Measurements from ENCODE around the gene PPP1R11.

GRCh38 chr6:30061092-30061857 is 5.7 kb upstream of the PPP1R11 start, which contains the start of gene POLR1H:
- peak in 1 of 2 donors; percentile 73 for TF ChIP-seq POLR2A (IDR thresholded peaks at IDR 0.05)
- TF ChIP-seq, protein P1, sequence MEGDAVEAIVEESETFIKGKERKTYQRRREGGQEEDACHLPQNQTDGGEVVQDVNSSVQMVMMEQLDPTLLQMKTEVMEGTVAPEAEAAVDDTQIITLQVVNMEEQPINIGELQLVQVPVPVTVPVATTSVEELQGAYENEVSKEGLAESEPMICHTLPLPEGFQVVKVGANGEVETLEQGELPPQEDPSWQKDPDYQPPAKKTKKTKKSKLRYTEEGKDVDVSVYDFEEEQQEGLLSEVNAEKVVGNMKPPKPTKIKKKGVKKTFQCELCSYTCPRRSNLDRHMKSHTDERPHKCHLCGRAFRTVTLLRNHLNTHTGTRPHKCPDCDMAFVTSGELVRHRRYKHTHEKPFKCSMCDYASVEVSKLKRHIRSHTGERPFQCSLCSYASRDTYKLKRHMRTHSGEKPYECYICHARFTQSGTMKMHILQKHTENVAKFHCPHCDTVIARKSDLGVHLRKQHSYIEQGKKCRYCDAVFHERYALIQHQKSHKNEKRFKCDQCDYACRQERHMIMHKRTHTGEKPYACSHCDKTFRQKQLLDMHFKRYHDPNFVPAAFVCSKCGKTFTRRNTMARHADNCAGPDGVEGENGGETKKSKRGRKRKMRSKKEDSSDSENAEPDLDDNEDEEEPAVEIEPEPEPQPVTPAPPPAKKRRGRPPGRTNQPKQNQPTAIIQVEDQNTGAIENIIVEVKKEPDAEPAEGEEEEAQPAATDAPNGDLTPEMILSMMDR (IDR thresholded peaks at IDR 0.05) = no peak

Data from vagina (tissue), 2 donors.